ENCODE results near the gene PHF13. TPM values are rescaled to one million over a fixed set of nuclear protein-coding genes. Genes with fewer than 3 reads are reported as not detected.

Gene PHF13
- total RNA-seq, 4 donors from 2014 or later, result 9.0 to 19.6 (median 17.1) TPM

DNA sequence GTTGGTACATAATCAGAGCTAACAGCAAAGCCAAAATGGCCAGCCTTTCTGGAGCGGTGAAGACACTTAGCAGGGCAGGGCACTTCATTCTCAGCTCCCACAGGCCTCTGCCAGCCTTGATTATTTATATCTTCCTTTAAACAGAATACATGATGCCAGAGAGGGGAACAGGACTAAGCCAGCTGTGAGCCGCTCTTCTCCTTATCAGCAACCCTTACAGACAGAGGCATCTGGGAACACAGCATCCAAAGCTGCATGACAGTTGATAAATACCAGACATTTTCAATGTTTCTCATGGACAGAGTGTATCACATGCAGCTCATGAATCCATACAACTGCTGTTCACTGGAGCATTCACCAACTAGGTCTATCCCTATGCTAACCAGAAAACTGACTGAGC, 59.0 kb downstream of the PHF13 start:
- TF ChIP-seq, protein P1, sequence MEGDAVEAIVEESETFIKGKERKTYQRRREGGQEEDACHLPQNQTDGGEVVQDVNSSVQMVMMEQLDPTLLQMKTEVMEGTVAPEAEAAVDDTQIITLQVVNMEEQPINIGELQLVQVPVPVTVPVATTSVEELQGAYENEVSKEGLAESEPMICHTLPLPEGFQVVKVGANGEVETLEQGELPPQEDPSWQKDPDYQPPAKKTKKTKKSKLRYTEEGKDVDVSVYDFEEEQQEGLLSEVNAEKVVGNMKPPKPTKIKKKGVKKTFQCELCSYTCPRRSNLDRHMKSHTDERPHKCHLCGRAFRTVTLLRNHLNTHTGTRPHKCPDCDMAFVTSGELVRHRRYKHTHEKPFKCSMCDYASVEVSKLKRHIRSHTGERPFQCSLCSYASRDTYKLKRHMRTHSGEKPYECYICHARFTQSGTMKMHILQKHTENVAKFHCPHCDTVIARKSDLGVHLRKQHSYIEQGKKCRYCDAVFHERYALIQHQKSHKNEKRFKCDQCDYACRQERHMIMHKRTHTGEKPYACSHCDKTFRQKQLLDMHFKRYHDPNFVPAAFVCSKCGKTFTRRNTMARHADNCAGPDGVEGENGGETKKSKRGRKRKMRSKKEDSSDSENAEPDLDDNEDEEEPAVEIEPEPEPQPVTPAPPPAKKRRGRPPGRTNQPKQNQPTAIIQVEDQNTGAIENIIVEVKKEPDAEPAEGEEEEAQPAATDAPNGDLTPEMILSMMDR (IDR thresholded peaks at IDR 0.05; ENCODE audit: low read depth), result no peak

Other genes starting within 250 kb of the PHF13 start
- gene ACOT7, start 220.0 kb upstream of the PHF13 start, total RNA-seq, result 10 to 100 TPM in 2 of 4 donors, 1 to 10 TPM in 2; 7.5 to 14.3 (median 9.8) TPM
- gene HES2, start 193.8 kb upstream of the PHF13 start, total RNA-seq, result under 1 TPM in 3 of 4 donors, not detected in 1; under 0.01 to 0.19 (median 0.17) TPM
- 1 to 10 TPM in 1 of 4 donors, under 1 TPM in 1, not detected in 2; 0.22 to 1.4 TPM for gene ESPN, start 189.0 kb upstream of the PHF13 start, total RNA-seq
- gene TNFRSF25, start 147.6 kb upstream of the PHF13 start, total RNA-seq, result 10 to 100 TPM in 1 of 4 donors, 1 to 10 TPM in 3; 2.1 to 11.5 (median 5.7) TPM
- gene PLEKHG5, start 122.1 kb upstream of the PHF13 start, total RNA-seq, result 10 to 100 TPM in 1 of 4 donors, 1 to 10 TPM in 3; 2.4 to 15.4 (median 3.6) TPM
- 10 to 100 TPM; 14.3 to 24.3 (median 15.3) TPM for gene NOL9, start 59.2 kb upstream of the PHF13 start, total RNA-seq
- not detected for gene TAS1R1, start 58.4 kb upstream of the PHF13 start, total RNA-seq
- 10 to 100 TPM in 3 of 4 donors, 1 to 10 TPM in 1; 7.5 to 31.1 (median 20.0) TPM for gene ZBTB48, start 33.7 kb upstream of the PHF13 start, total RNA-seq
- 100 to 1,000 TPM in 1 of 4 donors, 10 to 100 TPM in 3; 21.2 to 123 (median 47.2) TPM for gene KLHL21, start 10.9 kb upstream of the PHF13 start, total RNA-seq
- gene THAP3, start 11.1 kb downstream of the PHF13 start, total RNA-seq, result 10 to 100 TPM; 21.1 to 51.7 (median 33.7) TPM
- 10 to 100 TPM; 21.4 to 48.2 (median 25.5) TPM for gene DNAJC11, start 88.1 kb downstream of the PHF13 start, total RNA-seq
- gene CAMTA1, start 171.7 kb downstream of the PHF13 start, total RNA-seq, result 10 to 100 TPM; 58.6 to 82.5 (median 78.0) TPM